ENCODE results near the gene CCZ1B.
"Not testable (repeated sequence)": the region's sequence is repeated elsewhere in the genome, so short reads cannot be mapped to it uniquely, and the experiment has no call there.

Gene CCZ1B

GRCh38 chr7:6749335-6749734 is 76.7 kb downstream of the CCZ1B start:
- not testable (repeated sequence) for DNase-seq (ENCODE audit: low read depth in 1 of 2, low spot score in 1 of 2)

All from activated T-helper 1 cell treated with anti-CD3 and anti-CD28 coated beads, Interleukin-2, amount 50 U/mL, for 16 hours (primary cell).